NCI-H510A (cell line): ENCODE data around the gene SRSF7.
"Not testable (repeated sequence)": the region's sequence is repeated elsewhere in the genome, so short reads cannot be mapped to it uniquely, and the experiment has no call there.

Source experiments
- DNase-seq: peaks from one replicate; lab custom pipeline; 2025; lab: John Stamatoyannopoulos, UW

Gene SRSF7

DNA sequence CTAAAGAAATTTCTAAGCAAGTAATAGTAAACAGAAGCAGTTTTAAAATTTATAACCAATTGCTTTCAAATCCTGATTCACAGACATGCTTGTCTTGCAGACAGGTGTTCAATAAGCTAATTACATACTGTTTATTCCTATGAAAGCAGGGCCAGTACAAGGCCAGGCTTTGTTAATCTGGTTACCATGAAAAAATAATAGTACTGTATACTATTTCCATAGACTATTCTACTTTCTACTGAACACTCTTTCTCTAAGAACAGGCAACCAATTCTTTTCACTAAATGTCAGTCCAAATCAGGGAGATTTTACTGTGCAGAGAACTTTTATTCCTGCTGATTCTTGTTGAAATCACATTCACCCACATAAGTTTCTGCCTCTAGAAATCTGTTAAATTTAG, 2.9 kb upstream of the SRSF7 start:
- no peak for DNase-seq

DNA sequence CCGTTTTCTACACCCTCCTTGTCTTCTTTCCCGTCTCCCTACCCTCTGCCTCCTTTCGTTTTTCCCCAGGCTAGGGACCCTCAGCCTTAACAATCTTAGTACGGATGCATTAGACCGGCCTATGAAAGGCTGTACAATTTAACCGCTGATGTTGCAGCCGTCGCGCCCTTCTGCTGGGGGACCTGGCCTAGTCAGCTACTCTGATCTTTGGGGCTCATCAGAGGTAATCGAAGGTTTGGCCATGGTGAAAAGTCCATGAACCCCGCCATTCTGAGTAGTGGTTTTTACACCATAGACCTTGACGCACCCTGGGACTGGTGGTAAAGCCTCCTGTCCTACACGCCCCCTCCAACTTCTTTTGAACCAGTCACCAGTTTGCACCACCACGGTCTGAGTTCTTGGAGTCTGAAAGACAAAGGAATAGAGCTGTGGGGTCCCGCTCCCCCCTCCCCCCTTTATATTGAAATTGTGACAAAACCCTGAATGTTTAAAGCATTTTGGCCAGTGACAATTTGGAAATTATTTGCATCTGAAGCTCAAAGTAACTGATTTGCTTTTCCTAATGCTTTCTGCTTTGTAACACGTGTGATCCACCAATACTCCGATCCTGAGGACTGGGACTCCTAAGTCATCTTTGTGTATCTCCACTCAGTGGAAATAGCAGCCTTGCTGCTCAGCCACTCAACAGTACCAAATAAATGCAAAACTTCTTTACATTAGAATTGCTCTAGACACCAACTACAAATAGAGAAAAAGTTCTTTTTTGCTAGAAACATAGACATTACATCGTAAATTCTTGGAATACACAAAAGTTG, 642 bp upstream of the SRSF7 start:
- no peak for DNase-seq

GRCh38 chr2:38750011-38750890, 910 bp downstream of the SRSF7 start:
- DNase-seq = peak; percentile 27

GRCh38 chr2:38748943-38749804, 2.0 kb downstream of the SRSF7 start:
- no peak for DNase-seq

DNA sequence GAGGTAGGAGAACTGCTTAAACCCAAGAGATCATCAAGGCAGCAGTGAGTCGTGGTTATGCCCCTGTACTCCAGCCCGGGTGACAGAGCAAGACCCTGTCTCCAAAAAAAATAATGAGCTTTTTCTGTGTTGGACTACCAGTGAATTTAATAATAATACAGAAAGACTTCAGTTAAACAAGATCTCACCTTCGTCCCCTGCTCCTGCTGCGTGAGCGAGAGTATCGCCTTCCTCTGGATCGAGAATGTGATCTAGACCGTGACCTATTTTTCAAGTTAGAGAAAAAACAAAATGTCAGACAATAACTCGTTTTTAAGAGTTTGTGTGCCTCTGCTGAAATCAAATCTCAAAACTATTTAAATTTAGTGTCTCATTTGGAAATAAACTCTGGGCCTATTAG, 2.8 kb downstream of the SRSF7 start:
- no peak for DNase-seq

DNA sequence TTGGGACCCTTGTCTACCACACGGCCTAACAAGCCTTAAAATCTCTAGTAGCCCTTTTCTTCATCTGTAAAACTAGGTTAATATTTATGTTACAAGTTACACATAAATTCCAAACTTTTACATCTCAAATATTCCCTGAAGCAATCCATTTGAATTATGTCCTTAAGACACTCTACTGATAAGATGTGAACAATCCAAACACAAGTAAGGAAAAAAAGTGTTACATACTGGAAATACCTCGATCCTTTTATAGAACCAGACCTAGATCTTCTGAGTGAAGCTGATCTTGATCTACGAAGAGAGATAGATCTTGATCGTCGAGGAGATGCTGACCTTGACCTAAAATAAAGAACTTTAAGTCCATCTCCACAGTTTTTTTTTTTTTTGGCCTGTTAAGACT, 3.3 kb downstream of the SRSF7 start:
- no peak for DNase-seq

DNA sequence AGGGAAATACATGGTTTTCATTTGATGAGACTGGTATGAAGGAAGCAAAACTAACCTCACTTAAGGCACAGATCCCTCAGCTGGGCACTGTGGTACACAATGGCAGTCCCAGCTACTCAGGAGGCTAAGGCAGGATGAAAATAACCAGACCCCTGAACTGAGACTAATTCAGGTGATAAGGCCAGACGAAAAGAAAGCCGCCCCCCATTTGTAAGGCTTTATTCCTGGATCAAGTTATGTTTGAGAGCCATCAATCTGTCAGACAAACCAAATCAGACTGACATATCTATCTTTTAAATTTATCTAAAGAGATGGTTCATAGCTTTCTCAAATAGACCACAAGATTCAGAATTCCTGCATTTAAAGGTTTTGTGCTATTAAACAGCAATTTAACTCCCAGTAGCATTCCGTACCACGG, 4.1 kb downstream of the SRSF7 start:
- DNase-seq = no peak

GRCh38 chr2:38745267-38745666, 5.9 kb downstream of the SRSF7 start:
- no peak for DNase-seq

DNA sequence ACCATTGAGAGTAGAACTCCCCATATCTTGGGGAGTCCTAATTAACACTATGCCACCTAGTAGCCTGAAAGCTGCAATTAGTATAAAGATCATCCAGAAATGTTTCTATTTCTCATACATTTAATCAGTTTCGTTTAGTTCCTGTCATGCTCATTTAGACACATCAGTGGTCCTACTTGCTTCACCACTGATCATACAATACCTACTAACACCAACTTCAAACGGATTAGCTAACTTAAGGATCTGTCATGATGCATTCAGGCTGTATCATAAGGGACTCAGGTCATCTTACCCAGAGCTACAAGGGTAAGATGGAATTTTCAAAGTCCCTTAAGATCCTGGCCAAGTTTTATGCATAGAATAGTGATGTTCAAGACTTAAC, 6.8 kb downstream of the SRSF7 start:
- no peak for DNase-seq

DNA sequence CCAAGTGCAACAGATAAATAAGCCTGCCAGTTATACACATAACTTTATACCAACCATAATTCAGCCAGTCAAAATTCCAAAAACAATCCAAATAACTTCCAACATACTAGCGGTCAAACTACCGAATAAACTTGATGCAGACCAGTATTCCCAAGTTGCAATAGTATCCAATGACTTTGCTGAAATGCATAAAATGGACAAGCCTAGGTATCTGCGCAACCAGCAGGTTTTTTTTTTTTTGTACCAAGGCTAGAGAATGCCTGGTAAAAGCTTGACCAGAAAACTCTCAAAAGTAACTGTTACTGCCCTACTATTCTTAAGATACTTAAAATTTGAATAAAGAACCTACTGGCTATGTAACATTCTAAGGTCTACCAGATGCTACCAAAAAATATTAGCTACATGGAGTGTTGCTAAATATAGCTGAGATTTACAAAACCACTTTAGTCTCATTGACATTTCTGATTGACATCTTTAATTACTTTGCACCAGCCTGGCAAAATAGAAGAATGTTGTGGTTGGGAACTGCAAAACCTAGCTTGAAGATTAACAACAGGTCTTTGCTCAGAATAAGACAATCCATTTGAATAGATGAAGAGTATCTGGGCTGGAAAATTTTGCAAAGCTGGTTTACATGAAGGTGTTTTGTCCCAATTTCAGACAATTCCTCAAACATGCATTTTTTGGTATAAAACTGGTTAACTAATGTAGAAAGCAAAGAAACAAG, 7.3 kb downstream of the SRSF7 start:
- no peak for DNase-seq

GRCh38 chr2:38742797-38743559, 8.2 kb downstream of the SRSF7 start:
- no peak for DNase-seq

GRCh38 chr2:38740851-38741731, 10.1 kb downstream of the SRSF7 start:
- DNase-seq = no peak

DNA sequence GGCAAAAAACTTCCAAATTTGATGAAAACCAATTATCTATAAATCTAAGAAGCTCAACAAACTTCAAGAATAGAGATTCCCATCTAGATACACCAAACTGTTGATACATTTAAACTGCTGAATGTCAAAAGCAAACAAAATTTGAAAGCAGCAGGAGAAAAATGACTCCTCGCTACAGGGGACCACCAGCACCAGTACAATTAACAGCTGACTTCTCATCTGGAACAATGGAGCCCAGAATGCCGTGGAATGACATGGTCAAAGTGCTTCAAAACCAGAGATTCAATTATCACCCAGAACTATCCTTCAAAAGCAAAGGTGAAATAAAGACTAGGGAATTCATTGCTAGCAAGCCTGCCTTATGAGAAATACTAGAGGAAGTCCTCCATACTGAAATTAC, 11.6 kb downstream of the SRSF7 start:
- no peak for DNase-seq

- DNase-seq = no peak
Measured at GRCh38 chr2:38737925-38738324, 13.2 kb downstream of the SRSF7 start.

DNA sequence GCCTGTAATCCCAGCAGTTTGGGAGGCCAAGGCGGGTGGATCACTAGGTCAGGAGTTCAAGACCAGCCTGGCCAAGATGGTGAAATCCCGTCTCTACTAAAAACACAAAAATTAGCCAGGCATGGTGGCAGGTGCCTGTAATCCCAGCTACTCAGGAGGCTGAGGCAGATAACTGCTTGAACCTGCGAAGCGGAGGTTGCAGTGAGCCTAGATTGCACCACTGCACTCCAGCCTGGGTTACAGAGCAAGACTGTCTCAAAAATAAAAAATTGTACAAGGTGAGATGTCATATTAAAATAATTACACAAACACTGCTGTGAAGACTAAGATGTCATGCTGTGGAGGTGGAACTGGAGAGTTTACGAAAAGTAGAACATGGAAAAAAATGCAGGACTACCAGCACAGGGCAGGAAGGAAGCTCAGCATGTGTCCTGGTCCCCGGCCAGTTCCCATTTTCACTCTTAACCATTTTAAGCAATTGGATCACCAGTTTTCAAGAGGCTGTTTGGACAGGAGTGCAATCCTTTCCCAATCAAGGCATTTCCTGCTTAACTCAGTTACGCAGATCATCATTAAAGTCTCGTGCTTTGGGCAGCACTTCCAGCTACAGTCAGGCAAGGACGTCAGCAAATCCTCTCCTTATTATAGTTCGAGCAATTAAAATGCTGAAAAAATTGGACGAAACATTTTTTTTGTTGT, 14.0 kb downstream of the SRSF7 start:
- DNase-seq = not testable (repeated sequence)

GRCh38 chr2:38735999-38736320, 15.2 kb downstream of the SRSF7 start:
- DNase-seq = no peak

DNA sequence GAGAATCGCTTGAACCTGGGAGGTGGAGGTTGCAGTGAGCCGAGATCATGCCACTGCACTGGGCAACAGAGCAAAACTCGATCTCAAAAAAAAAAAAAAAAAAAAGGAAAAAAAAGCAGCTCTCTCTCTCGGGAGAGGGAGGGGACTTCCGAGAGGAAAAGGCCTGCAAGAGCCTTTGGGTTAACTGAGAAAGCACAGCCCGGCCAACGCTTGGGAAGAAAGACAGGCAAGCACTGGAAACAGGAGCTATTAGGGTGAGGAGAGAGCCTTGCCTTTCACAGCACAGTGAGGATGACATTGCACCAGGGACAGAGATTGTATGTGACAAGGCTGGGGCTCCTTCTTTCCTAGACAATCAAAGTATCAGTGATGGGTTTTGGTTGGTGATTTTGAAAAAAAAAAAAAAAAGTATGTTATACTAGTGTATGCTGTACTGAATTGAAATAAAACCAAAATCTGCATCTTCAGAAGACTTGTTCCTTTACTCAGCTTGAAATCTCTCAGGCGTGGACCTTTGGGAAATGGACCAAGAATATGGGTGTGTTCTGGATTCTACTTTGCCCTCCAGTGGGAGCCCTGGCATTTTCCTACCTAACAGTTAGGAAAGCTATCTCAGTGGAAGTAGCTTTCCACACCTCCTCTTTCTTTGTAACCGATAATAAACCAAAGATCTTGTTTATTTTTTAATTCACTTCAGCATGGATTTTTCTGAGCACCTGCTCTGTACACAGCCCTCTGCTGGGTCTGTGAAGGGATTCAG, 16.7 kb downstream of the SRSF7 start:
- no peak for DNase-seq

- DNase-seq = no peak
Measured at GRCh38 chr2:38733300-38733971, 17.7 kb downstream of the SRSF7 start.
